HepG2 (cell line): ENCODE measurements around the gene PHF3. TPM values are rescaled to one million over a fixed set of nuclear protein-coding genes. Genes with fewer than 3 reads are reported as not detected.

Source experiments
- CBX1 ChIP-seq: IDR thresholded peaks from one replicate; pipeline ENCODE4 v1.6.1; 2016; ENCODE audit warnings: antibody characterized with exemption, low read depth
- CREB1 ChIP-seq, 2 experiments: fragments of 450-650 bp in 1 of 2; IDR thresholded peaks; 2 replicates each; pipeline ENCODE4 v1.6.1; 2016 to 2017; ENCODE audit warnings: control low read depth in 1 of 2, mild to moderate bottlenecking in 1 of 2, missing compliant biosample characterization in 1 of 2, missing genetic modification characterization in 1 of 2
- FOSL2 ChIP-seq: sonication (generic); formaldehyde crosslinking; IDR thresholded peaks from 2 replicates; pipeline ENCODE4 v1.4.0; 2020; ENCODE audit warnings: missing genetic modification reagents
- GATAD2A ChIP-seq: IDR thresholded peaks from 2 replicates; pipeline ENCODE4 v1.6.1; 2016
- KAT8 ChIP-seq: IDR thresholded peaks from 2 replicates; pipeline ENCODE4 v1.6.1; 2016; ENCODE audit warnings: missing genetic modification reagents, missing compliant biosample characterization
- MIXL1 ChIP-seq: IDR thresholded peaks from 2 replicates; pipeline ENCODE4 v1.6.1; 2016
- NFIC ChIP-seq: IDR thresholded peaks from 2 replicates; pipeline ENCODE4 v1.6.1; 2012; ENCODE audit warnings: mild to moderate bottlenecking, low read length, inconsistent platforms
- POGZ ChIP-seq: sonication (generic); formaldehyde crosslinking; IDR thresholded peaks from 2 replicates; pipeline ENCODE4 v1.4.0; 2020; ENCODE audit warnings: mild to moderate bottlenecking, missing genetic modification reagents
- SAP130 ChIP-seq: IDR thresholded peaks from 2 replicates; pipeline ENCODE4 v1.6.1; 2016; ENCODE audit warnings: low read depth
- XRCC5 ChIP-seq: fragments of 200-400 bp; formaldehyde crosslinking; optimal IDR thresholded peaks from 2 replicates; pipeline ENCODE3; 2017; ENCODE audit warnings: mild to moderate bottlenecking, low read length
- ZFY ChIP-seq: sonication (generic); formaldehyde crosslinking; IDR thresholded peaks from 2 replicates; pipeline ENCODE4 v1.4.0; 2020; ENCODE audit warnings: missing genetic modification reagents
- ZMYM4 ChIP-seq: sonication (generic); formaldehyde crosslinking; IDR thresholded peaks from 2 replicates; pipeline ENCODE4 v1.8.1; 2023; ENCODE audit warnings: mild to moderate bottlenecking, missing genetic modification reagents
- ZNF264 ChIP-seq: sonication (generic); formaldehyde crosslinking; IDR thresholded peaks from 2 replicates; pipeline ENCODE4 v1.4.0; 2020; ENCODE audit warnings: missing genetic modification reagents
- ZNF816 ChIP-seq: sonication (generic); formaldehyde crosslinking; IDR thresholded peaks from 2 replicates; pipeline ENCODE4 v1.8.0; 2022; ENCODE audit warnings: missing genetic modification reagents, mild to moderate bottlenecking, borderline replicate concordance
- polyA plus RNA-seq, 8 experiments: library from polyadenylated mRNA; depleted of rRNA in 3 of 8; stranded (reverse) in 7 of 8; unstranded in 1 of 8; fragments of >200 nt; fragmentation: Illumina TruSeq in 4 of 8; extraction: Trizol in 4 of 8; gene quantifications; 2 replicates each; pipeline versions ENCODE4 v1.2.1 to v1.2.3, GENCODE V29; 2011 to 2016; ENCODE audit warnings: low read depth in 4 of 8, missing spikeins in 1 of 8, mixed read lengths in 1 of 8; ENCODE audit not compliant: insufficient read depth in 1 of 8
- total RNA-seq, 5 experiments: library from RNA; depleted of rRNA; stranded (reverse); fragments of >200 nt; fragmentation: Illumina TruSeq; extraction: Trizol; gene quantifications; 2 replicates each; pipeline ENCODE4 v1.2.3, GENCODE V29; 2016; ENCODE audit warnings: low read depth in 1 of 5
- TF ChIP-seq, protein P1 (sequence below): sonication (generic); formaldehyde crosslinking; IDR thresholded peaks from 2 replicates; pipeline ENCODE4 v1.4.0; 2020; ENCODE audit warnings: mild to moderate bottlenecking, missing genetic modification reagents
- TF ChIP-seq, protein P2 (sequence below): IDR thresholded peaks from 2 replicates; pipeline ENCODE4 v1.6.1; 2016
- TF ChIP-seq, protein P3 (sequence below): sonication (generic); formaldehyde crosslinking; conservative IDR thresholded peaks from 2 replicates; pipeline ENCODE4 v1.4.0; 2020; ENCODE audit warnings: mild to moderate bottlenecking, missing genetic modification reagents, moderate library complexity

Gene PHF3
- total and polyA plus RNA-seq, 2 of the 13 experiments (the other 11 are each of a cell fraction or from before 2014, with no cell fraction given) = 19.8 to 70.4 TPM

DNA sequence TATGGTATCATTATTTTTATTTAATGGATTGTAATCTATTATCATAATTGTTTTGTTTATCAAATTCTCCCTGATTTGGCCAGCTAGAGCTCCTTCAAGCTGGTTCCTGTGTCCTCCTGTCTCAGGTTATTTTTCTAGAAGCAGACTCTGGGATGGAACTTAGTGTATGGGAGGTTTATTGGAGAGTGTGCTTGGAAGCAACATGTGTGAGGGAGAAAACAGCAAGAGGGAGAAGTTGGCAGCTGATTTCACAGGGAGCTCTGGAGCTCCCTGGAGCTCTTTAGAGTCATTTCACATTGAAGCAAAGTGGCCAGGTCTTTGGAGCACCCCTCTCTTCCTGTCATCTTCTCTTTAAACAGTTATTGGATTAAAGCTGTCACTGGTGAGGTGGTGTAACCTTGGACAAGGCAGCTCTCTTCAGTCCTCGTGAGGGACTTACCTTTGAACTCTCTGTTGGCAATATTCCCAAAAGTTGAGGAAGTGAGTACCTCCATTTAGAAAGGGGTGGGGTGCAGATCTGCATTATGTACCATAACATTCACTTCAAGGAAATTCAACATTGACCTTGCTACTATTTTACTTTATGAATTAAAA lies 103.6 kb downstream of the PHF3 start (continued):
- TF ChIP-seq, protein P1, sequence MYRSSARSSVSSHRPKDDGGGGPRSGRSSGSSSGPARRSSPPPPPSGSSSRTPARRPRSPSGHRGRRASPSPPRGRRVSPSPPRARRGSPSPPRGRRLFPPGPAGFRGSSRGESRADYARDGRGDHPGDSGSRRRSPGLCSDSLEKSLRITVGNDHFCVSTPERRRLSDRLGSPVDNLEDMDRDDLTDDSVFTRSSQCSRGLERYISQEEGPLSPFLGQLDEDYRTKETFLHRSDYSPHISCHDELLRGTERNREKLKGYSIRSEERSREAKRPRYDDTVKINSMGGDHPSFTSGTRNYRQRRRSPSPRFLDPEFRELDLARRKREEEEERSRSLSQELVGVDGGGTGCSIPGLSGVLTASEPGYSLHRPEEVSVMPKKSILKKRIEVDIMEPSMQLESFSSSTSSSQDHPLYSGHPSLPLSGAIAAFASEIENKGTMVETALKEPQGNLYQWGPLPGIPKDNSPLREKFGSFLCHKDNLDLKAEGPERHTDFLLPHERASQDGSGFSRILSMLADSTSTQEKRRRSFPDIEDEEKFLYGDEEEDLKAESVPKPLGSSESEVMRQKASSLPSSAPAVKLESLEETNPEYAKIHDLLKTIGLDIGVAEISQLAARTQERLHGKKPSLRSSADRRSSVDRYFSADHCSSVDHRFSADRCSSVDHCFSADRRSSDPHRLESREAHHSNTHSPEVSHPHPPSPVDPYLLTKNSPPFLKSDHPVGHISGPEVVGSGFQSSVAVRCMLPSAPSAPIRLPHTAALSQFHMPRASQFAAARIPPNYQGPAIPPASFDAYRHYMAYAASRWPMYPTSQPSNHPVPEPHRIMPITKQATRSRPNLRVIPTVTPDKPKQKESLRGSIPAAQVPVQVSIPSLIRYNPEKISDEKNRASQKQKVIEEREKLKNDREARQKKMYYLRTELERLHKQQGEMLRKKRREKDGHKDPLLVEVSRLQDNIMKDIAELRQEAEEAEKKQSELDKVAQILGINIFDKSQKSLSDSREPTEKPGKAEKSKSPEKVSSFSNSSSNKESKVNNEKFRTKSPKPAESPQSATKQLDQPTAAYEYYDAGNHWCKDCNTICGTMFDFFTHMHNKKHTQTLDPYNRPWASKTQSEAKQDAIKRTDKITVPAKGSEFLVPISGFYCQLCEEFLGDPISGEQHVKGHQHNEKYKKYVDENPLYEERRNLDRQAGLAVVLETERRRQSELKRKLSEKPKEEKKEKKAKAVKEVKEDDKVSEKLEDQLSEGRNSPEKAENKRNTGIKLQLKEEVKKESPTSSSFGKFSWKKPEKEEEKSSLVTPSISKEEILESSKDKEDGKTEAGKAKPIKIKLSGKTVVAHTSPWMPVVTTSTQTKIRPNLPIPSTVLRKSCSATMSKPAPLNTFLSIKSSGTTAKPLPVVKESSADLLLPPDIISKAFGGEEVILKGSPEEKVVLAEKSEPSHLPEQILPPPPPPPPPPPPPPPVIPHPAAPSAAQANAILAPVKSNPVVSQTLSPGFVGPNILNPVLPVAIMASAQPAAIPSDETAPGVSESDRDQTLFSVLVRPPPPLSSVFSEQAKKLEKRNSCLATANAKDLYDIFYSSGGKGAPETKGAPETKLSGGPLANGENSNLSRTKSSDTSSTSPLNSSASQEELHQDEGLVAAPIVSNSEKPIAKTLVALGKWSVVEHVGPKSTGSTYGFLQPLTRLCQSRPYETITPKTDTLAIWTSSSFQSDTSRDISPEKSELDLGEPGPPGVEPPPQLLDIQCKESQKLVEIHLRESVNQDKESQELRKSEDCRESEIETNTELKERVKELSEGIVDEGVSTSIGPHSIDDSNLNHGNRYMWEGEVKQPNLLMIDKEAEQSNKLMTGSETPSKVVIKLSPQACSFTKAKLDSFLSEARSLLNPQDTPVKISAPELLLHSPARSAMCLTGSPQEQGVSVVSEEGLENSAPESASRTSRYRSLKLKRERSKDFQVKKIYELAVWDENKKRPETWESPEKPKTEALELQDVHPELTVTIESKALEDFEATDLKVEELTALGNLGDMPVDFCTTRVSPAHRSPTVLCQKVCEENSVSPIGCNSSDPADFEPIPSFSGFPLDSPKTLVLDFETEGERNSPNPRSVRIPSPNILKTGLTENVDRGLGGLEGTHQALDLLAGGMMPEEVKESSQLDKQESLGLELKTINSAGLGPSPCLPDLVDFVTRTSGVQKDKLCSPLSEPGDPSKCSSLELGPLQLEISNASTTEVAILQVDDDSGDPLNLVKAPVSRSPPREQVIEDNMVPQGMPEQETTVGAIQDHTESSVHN (CRISPR knock-in tag) = no peak
- TF ChIP-seq ZMYM4 (CRISPR knock-in tag) = peak; percentile 72
- peak; percentile 26; the same call in 1 of the 2 replicates for TF ChIP-seq ZNF264
- TF ChIP-seq NFIC = peak; percentile 80; the same call in 1 of the 2 replicates
- TF ChIP-seq FOSL2 (CRISPR knock-in tag) = peak; percentile 22; the same call in 1 of the 2 replicates
- TF ChIP-seq, protein P2, sequence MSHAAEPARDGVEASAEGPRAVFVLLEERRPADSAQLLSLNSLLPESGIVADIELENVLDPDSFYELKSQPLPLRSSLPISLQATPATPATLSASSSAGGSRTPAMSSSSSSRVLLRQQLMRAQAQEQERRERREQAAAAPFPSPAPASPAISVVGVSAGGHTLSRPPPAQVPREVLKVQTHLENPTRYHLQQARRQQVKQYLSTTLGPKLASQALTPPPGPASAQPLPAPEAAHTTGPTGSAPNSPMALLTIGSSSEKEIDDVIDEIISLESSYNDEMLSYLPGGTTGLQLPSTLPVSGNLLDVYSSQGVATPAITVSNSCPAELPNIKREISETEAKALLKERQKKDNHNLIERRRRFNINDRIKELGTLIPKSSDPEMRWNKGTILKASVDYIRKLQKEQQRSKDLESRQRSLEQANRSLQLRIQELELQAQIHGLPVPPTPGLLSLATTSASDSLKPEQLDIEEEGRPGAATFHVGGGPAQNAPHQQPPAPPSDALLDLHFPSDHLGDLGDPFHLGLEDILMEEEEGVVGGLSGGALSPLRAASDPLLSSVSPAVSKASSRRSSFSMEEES = peak; percentile 77
- peak; percentile 41; the same call in 1 of the 2 replicates for TF ChIP-seq POGZ (CRISPR knock-in tag)
- TF ChIP-seq XRCC5 = peak; percentile 47
- TF ChIP-seq SAP130 (CRISPR knock-in tag) = peak; percentile 64
- TF ChIP-seq MIXL1 (CRISPR knock-in tag) = no peak
- peak; percentile 41; the same call in 1 of the 2 replicates for TF ChIP-seq KAT8 (CRISPR knock-in tag)
- TF ChIP-seq CREB1 (IDR thresholded peaks at IDR 0.05) = no peak
- TF ChIP-seq CREB1 (CRISPR knock-in tag; IDR thresholded peaks at IDR 0.05) = 0 out of 2 replicates have a peak, but pooled peaks have one; percentile 31
- TF ChIP-seq ZNF816 = peak; percentile 40; the same call in 1 of the 2 replicates
- peak; percentile 68 for TF ChIP-seq GATAD2A (CRISPR knock-in tag)
- no peak for TF ChIP-seq ZFY (CRISPR knock-in tag)
- TF ChIP-seq, protein P3, sequence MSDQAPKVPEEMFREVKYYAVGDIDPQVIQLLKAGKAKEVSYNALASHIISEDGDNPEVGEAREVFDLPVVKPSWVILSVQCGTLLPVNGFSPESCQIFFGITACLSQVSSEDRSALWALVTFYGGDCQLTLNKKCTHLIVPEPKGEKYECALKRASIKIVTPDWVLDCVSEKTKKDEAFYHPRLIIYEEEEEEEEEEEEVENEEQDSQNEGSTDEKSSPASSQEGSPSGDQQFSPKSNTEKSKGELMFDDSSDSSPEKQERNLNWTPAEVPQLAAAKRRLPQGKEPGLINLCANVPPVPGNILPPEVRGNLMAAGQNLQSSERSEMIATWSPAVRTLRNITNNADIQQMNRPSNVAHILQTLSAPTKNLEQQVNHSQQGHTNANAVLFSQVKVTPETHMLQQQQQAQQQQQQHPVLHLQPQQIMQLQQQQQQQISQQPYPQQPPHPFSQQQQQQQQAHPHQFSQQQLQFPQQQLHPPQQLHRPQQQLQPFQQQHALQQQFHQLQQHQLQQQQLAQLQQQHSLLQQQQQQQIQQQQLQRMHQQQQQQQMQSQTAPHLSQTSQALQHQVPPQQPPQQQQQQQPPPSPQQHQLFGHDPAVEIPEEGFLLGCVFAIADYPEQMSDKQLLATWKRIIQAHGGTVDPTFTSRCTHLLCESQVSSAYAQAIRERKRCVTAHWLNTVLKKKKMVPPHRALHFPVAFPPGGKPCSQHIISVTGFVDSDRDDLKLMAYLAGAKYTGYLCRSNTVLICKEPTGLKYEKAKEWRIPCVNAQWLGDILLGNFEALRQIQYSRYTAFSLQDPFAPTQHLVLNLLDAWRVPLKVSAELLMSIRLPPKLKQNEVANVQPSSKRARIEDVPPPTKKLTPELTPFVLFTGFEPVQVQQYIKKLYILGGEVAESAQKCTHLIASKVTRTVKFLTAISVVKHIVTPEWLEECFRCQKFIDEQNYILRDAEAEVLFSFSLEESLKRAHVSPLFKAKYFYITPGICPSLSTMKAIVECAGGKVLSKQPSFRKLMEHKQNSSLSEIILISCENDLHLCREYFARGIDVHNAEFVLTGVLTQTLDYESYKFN (CRISPR knock-in tag) = peak; percentile 62
- TF ChIP-seq CBX1 = no peak
